Ovary (tissue), 9 donors: ENCODE measurements around the gene GGPS1. TPM values are rescaled to one million over a fixed set of nuclear protein-coding genes. Genes with fewer than 3 reads are reported as not detected.
"Not testable (repeated sequence)": the region's sequence is repeated elsewhere in the genome, so short reads cannot be mapped to it uniquely, and the experiment has no call there.

Source experiments
- DNase-seq, 5 donors: peaks; one replicate each; pipeline ENCODE4 v3.0.0-alpha.2; 2019 to 2020
- H3K27ac ChIP-seq, 2 donors: fragments of 200-600 bp; one replicate each; pipeline versions ENCODE4 v1.5.1 to v1.8.0; 2019 to 2022
- H3K27me3 ChIP-seq: fragments of 200-600 bp; one replicate; pipeline ENCODE4 v1.8.0; 2022
- H3K36me3 ChIP-seq: fragments of 200-600 bp; sonication (generic); one replicate; pipeline ENCODE4 v1.5.1; 2019
- H3K4me1 ChIP-seq: one replicate; pipeline ENCODE4 v1.8.1; 2013; ENCODE audit warnings: mild to moderate bottlenecking, moderate library complexity; ENCODE audit not compliant: insufficient read depth
- H3K4me3 ChIP-seq: fragments of 200-600 bp; sonication (generic); one replicate; pipeline ENCODE4 v1.5.1; 2017
- H3K9me3 ChIP-seq, 2 donors: fragments of 200-600 bp in 1 of 2; sonication (generic) in 1 of 2; one replicate each; pipeline versions ENCODE4 v1.5.1 to v1.8.1; 2013 to 2019; ENCODE audit warnings: mild to moderate bottlenecking in 1 of 2, moderate library complexity in 1 of 2
- EP300 ChIP-seq: sonication (generic); formaldehyde crosslinking; IDR thresholded peaks from one replicate; pipeline ENCODE4 v1.6.1; 2017; ENCODE audit warnings: antibody characterized with exemption
- POLR2A ChIP-seq: fragments of 450-650 bp; IDR thresholded peaks from one replicate; pipeline ENCODE4 v1.6.1; 2017; ENCODE audit warnings: antibody characterized with exemption, mild to moderate bottlenecking, moderate library complexity
- WGBS, 3 donors: extraction: QIAGEN DNeasy Blood & Tissue Kit in 1 of 3; methylation state at CpG; one replicate each; pipeline versions ENCODE4 v1.1.5 to v1.1.7; 2013 to 2017; 5-methylcytosine and 5-hydroxymethylcytosine counted together
- intact Hi-C, 4 donors: fragments of 100-400 bp; cut with DNase I; formaldehyde crosslinking; loops; one replicate each; pipeline versions ENCODE4 v1.11.0 to v1.15.1; 2022 to 2023
- polyA plus RNA-seq, 2 donors: library from polyadenylated mRNA; stranded (reverse); fragments of 200-250 nt in 1 of 2; fragments of 350-450 nt in 1 of 2; fragmentation: Illumina TruSeq in 1 of 2; extraction: RNeasy Lipid Tissue Mini Kit (QIAGEN cat#74804) in 1 of 2; gene quantifications; one replicate each; pipeline ENCODE4 v1.2.3, GENCODE V29; 2013 to 2014
- total RNA-seq, 7 donors: library from RNA; depleted of rRNA in 2 of 7; stranded (reverse); fragments of >200 nt in 2 of 7; fragmentation: NEBNext Ultra II Directional in 3 of 7; extraction: Animal tissue kit (Norgen Biotek cat#: 25700) in 3 of 7; gene quantifications; one replicate each; pipeline versions ENCODE4 v1.1.0 to v1.2.4, GENCODE V29; 2016 to 2023
- TF ChIP-seq, protein P1 (sequence below), 3 donors: fragments of 450-650 bp in 2 of 3; fragments of 200-600 bp in 1 of 3; IDR thresholded peaks; one replicate each; pipeline versions ENCODE4 v1.5.1 to v1.8.0; 2016 to 2022; ENCODE audit warnings: antibody characterized with exemption in 3 of 3, mild to moderate bottlenecking in 1 of 3
- donor health status: DM: no; HTN: no; CAD: no; lungs with moderate emphysema.
- donor health status: DM: no; HTN: no; CAD: no.
- donor health status: Bipolar disorder and iron deficiency.
- donor health status: DM: yes; HTN: yes; CAD: no.
- donor health status: DM: no; HTN: no; CAD: no.
- donor health status: DM: yes; HTN: yes; CAD: no.

The GGPS1 gene
- total and polyA plus RNA-seq, 9 donors: 15.3 to 42.4 (median 31.7) TPM

- 79 to 84% (median 79%) methylated on average over 10 of the region's 10 CpGs for WGBS, 3 donors
- peaks cover 4% of the 10 kb centered on the region for H3K4me1 ChIP-seq
Observed at GRCh38 chr1:235299169-235299858, 29.1 kb upstream of the GGPS1 start.

DNA sequence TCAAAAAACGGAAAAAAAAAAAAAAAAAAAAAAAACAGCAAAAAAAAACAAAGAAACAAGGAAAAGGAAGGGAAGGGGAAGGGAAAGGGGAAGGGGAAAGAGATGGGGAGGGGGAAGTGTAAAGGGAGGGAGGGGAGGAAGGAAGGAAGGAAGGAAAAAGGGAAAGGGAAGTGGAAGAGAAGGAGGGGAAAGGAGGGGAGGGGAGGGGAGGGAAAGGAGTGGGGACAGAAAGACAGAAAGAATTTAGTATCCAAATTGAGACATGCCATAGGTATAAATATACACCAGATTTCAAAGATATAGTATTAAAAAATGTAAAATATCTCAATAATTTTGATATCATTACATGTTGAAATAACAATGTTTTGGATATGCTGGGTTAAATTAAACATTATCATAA, 26.2 kb upstream of the GGPS1 start:
- no peaks in the 10 kb centered on the region for H3K9me3 ChIP-seq
- 83 to 90% (median 88%) methylated on average over 1 of the region's 1 CpG for WGBS, 3 donors
- no peak overlapping the region for H3K27ac ChIP-seq
- TF ChIP-seq EP300 (no peak), POLR2A (no peak)
- TF ChIP-seq, protein P1, sequence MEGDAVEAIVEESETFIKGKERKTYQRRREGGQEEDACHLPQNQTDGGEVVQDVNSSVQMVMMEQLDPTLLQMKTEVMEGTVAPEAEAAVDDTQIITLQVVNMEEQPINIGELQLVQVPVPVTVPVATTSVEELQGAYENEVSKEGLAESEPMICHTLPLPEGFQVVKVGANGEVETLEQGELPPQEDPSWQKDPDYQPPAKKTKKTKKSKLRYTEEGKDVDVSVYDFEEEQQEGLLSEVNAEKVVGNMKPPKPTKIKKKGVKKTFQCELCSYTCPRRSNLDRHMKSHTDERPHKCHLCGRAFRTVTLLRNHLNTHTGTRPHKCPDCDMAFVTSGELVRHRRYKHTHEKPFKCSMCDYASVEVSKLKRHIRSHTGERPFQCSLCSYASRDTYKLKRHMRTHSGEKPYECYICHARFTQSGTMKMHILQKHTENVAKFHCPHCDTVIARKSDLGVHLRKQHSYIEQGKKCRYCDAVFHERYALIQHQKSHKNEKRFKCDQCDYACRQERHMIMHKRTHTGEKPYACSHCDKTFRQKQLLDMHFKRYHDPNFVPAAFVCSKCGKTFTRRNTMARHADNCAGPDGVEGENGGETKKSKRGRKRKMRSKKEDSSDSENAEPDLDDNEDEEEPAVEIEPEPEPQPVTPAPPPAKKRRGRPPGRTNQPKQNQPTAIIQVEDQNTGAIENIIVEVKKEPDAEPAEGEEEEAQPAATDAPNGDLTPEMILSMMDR (IDR thresholded peaks at IDR 0.05): no peak
- H3K4me1 ChIP-seq: peaks cover 10% of the 10 kb centered on the region
- no peaks in the 10 kb centered on the region for H3K36me3 ChIP-seq
- DNase-seq: no peak
- H3K27me3 ChIP-seq: no peaks in the 10 kb centered on the region
- no peak overlapping the region for H3K4me3 ChIP-seq
- intact Hi-C loops: no loop called here

More at GRCh38 chr1:235299169-235299858, 29.1 kb upstream of the GGPS1 start:
- H3K9me3 ChIP-seq: no peaks in the 10 kb centered on the region
- no peaks in the 10 kb centered on the region for H3K27me3 ChIP-seq
- no peaks in the 10 kb centered on the region for H3K36me3 ChIP-seq
- no peak overlapping the region for H3K27ac ChIP-seq
- DNase-seq: no peak
- intact Hi-C loops: no loop called here
- no peak overlapping the region for H3K4me3 ChIP-seq
- TF ChIP-seq EP300 (no peak), POLR2A (no peak)
- TF ChIP-seq, protein P1 (IDR thresholded peaks at IDR 0.05): no peak

DNA sequence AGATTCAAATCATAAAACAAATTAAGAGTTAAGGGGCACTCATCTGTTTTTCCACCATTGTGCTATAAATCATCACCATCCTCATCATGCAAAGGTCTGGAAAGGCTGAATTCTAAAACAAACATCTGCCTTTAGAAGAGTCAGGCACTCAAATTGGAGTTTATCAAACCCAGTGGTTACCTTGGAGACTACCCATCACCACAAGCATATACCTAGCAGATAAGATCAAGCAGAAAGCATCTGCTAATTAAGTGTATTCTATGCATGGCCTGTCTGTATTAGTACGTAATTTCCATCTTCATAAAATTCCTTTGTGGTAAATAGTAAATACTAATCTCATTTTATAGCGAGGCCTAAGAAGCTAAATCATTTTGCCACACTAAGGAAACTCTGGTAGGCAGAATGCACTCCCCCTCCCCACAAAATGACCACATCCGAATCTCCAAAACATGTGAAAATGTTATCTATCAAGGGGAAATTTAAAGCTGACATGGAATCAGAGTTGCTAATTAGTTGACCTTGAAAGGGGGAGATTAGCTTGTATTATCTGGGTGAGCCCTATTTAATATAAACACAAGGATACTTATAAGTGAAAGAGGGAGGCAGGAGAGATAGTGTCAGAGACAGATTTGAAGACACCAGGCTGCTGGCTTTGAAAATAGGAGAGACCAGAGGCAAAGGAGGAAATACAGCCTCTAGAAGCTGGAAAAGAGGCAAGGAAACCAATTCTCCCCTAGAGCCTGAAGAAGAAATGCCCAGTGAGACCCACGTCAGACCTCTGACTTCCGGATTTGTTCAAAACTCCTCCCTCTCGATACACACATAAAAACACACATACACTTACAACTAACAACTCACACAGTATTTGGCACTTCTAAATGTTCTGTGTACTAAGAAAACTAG, 23.6 kb upstream of the GGPS1 start:
- DNase-seq: no peak
- TF ChIP-seq POLR2A (no peak), EP300 (no peak)
- TF ChIP-seq, protein P1 (IDR thresholded peaks at IDR 0.05): no peak
- peaks cover 9% of the 10 kb centered on the region for H3K4me1 ChIP-seq
- intact Hi-C loops: no loop called here
- H3K4me3 ChIP-seq: no peak overlapping the region
- 14 to 20% (median 16%) methylated on average over 6 of the region's 6 CpGs for WGBS, 3 donors
- no peak overlapping the region for H3K27ac ChIP-seq
- no peaks in the 10 kb centered on the region for H3K27me3 ChIP-seq
- H3K9me3 ChIP-seq: no peaks in the 10 kb centered on the region
- H3K36me3 ChIP-seq: no peaks in the 10 kb centered on the region

DNA sequence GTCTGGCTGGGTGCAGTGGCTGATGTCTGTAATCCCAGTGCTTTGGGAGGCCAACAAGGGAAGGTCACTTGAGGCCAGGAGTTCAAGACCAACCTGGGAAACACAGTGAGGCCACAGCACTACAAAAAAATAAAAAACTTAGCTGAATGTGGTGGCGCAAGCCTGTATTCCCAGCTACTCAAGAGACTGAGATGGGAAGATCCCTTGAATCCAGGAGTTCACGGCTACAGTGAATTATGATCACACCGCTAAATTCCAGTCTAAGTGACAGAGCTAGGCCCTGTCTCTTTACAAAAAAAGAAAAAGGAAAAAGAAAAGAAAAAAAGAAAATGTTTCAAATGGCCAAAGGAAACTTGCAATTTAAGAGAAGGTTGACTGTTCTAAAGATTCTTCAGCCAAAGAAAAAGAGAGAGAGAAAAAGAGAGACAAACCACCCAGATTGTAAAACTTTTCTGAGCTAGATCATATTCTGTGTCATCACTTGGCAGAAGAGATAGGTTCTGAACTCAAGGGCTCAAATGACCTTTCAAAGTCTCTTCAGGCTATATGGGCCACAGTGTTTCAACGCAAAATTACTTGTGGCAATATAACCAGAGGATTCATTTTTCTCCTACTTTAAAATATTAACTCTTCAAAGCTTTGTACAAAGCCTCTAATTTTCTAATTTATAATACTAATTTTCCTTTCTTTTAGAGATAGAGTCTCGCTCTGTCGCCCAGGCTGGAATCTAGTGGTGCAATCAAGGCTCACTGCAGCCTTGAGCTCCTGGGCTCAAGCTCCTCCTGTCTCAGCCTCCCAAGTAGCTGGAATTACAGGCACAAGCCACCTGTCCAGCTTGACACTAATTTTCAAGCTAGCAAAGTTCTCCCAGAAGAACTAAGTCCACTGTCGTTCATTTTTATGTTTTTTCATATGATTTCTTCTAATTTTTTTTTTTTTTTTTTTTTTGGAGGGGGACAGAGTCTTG, 20.9 kb upstream of the GGPS1 start:
- intact Hi-C loops: no loop called here
- no peak overlapping the region for H3K4me3 ChIP-seq
- no peaks in the 10 kb centered on the region for H3K27me3 ChIP-seq
- no peak for DNase-seq
- 81 to 87% (median 86%) methylated on average over 7 of the region's 7 CpGs for WGBS, 3 donors
- H3K4me1 ChIP-seq: peaks cover 12% of the 10 kb centered on the region
- no peaks in the 10 kb centered on the region for H3K9me3 ChIP-seq
- TF ChIP-seq, protein P1 (IDR thresholded peaks at IDR 0.05): no peak
- TF ChIP-seq POLR2A (no peak), EP300 (no peak)
- no peaks in the 10 kb centered on the region for H3K36me3 ChIP-seq
- no peak overlapping the region for H3K27ac ChIP-seq

GRCh38 chr1:235309206-235309605, 19.2 kb upstream of the GGPS1 start:
- 90 to 97% methylated on average over 10 to 28 of the region's 32 CpGs; no CpG with 5 or more reads in 1 of the 3 donors for WGBS, 3 donors
- H3K9me3 ChIP-seq, H3K27me3 ChIP-seq, DNase-seq, H3K27ac ChIP-seq, H3K4me3 ChIP-seq, H3K36me3 ChIP-seq, intact Hi-C loops: not testable (repeated sequence)
- peaks cover 12% of the 10 kb centered on the region for H3K4me1 ChIP-seq
